A549 treated with RU486 at 1 μM for 4 hours (cell line): ENCODE measurements around the gene AMELY. TPM values are rescaled to one million over a fixed set of nuclear protein-coding genes. Genes with fewer than 3 reads are reported as not detected.

Experiments
- total RNA-seq: library from RNA; stranded (reverse); fragments of 200-300 nt; extraction: Qiagen RNA extraction; gene quantifications from 5 replicates; pipeline ENCODE4 v1.2.3, GENCODE V29; 2022; ENCODE audit warnings: low read depth

The AMELY gene, protein sequence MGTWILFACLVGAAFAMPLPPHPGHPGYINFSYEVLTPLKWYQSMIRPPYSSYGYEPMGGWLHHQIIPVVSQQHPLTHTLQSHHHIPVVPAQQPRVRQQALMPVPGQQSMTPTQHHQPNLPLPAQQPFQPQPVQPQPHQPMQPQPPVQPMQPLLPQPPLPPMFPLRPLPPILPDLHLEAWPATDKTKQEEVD
- total RNA-seq: not detected in 5 replicates

DNA sequence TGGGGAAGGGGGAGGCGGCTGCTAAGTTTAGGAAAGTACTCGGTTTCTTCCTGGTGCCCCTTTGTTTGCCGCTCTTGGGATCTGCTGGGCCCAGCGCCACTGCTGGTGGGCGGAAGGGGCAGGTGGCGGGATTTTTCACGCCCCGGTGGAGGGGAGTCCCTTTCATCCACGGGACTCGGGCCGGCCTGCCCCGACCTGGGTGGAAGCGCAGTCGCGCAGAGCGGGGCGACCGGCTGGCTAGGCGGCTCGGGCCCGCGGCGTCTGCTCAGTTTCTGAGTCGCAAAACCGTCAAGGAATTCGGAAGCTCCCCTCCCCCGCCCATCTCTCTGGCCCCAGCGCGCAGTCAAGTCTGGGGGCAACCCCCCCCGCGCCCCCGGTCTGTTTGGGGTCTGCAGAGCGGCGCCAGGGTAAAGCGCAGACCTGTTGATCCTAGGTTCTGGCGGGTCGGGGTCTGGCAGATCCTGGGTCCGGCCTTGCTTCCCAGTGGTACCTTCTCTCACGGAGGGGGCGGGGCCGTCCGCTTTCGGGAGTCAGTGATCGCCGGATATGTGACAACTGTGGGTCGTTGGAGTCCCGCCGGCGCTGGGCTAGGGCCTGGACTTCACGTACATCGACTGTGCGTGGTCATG, at the start of gene AMELY:
Gene AMELY (minus strand): TSS at position 500 of the 629 bp plus-strand sequence. CDS start 39,144 bp downstream, outside the sequence.

DNA sequence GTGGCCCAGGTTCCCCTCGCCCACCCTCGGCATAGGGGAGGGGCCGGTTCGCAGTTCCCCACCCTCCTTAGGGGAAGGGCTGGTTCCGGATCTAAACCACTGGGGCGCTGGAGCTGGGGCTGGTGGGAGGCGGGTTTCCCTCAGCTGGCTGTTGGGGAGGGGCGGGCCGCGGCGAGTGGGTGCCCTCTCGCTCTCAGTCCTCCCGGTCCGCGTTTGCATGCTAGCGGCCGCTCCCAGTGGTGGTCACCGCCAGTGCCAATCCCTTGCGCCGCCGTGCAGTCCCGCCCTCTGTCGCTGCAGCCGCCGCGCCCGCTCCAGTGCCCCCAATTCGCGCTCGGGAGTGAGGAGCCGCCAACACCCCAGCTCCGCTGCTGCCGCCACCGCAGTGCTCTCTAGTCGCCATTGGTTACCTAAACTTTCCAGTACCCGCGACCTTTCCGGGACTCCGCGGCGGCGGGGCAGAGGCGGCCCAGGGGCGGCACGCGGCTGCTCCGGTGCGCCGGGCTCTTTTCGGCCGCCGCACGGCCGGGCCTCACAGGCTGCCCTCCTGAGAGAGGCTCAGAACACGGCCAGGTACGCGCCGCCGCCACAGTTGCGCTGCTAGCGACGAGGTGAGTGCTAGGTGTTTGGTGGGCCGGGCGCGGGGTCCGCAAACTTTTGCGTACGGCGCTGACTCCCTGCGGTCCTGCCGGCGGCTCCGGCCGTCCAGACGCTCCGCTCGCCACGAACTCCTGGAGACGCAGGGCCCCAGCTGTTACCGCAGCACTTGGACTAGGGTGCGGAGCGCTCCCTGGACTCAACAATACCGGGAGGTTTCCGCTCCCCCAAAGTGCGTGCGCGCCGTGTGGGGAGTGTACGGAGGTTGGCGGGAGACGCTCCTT, 940 bp downstream of the AMELY start, which contains the start of gene TBL1Y:
Gene TBL1Y (plus strand): TSS at position 326 of the 881 bp plus-strand sequence. CDS start 114,388 bp downstream, outside the sequence.

Other genes with a start within 250 kb of the AMELY start
- not detected in 5 replicates for gene TBL1Y, start 1.1 kb downstream of the AMELY start, total RNA-seq